Measurements from ENCODE around the gene HSPA6. TPM values are rescaled to one million over a fixed set of nuclear protein-coding genes. Genes with fewer than 3 reads are reported as not detected.
"Not testable (repeated sequence)": the region's sequence is repeated elsewhere in the genome, so short reads cannot be mapped to it uniquely, and the experiment has no call there.

HSPA6 gene
- total RNA-seq, 1 experiment from 2014 or later = 0.44 TPM

- H3K4me3 ChIP-seq (ENCODE audit: low read depth in 2 of 2, low read length in 2 of 2); CTCF ChIA-PET: not testable (repeated sequence)
These were observed 12.8 kb downstream of the HSPA6 start for GRCh38 chr1:161537068-161537669.

GRCh38 chr1:161538925-161539479 is 14.7 kb downstream of the HSPA6 start:
- H3K36me3 ChIP-seq (ENCODE audit: control insufficient read depth, insufficient read depth, low read length); ATAC-seq; BruUV-seq (replicated peaks); DNase-seq (ENCODE audit: low read depth, low spot score); H3K27ac ChIP-seq (ENCODE audit: low read length); H3K4me1 ChIP-seq (ENCODE audit: control insufficient read depth, insufficient read depth, low read length); CTCF ChIA-PET; H3K9me3 ChIP-seq (ENCODE audit: control insufficient read depth, insufficient read depth, low read depth, low read length); POLR2A ChIA-PET; H3K27me3 ChIP-seq (ENCODE audit: control insufficient read depth, insufficient read depth, low read length): not testable (repeated sequence)
- in situ Hi-C loops (cut with HindIII; ENCODE audit: low pct_unique_long_range_greater_than_20kb, low sequenced_read_pairs) = loop anchor here (25.0 kb wide), 1 partner anchor 198 kb away; the partner anchor contains the start of gene DUSP12
- intact Hi-C loops (cut with micrococcal nuclease; ENCODE audit: unreplicated experiment) = loop anchor here (10.0 kb wide), 1 partner anchor 206 kb away; the partner anchor contains the start of gene DUSP12
- H3K4me3 ChIP-seq (ENCODE audit: low read depth in 2 of 2, low read length in 2 of 2) = peak overlapping the region; percentile 80 to 86

More at GRCh38 chr1:161537068-161537669, 12.8 kb downstream of the HSPA6 start:
- ATAC-seq; DNase-seq (ENCODE audit: low read depth, low spot score); H3K27me3 ChIP-seq (ENCODE audit: control insufficient read depth, insufficient read depth, low read length); H3K36me3 ChIP-seq (ENCODE audit: control insufficient read depth, insufficient read depth, low read length); H3K4me1 ChIP-seq (ENCODE audit: control insufficient read depth, insufficient read depth, low read length); POLR2A ChIA-PET; H3K27ac ChIP-seq (ENCODE audit: low read length); BruUV-seq (replicated peaks); H3K9me3 ChIP-seq (ENCODE audit: control insufficient read depth, insufficient read depth, low read depth, low read length): not testable (repeated sequence)
- intact Hi-C loops (cut with micrococcal nuclease; ENCODE audit: unreplicated experiment) = loop anchor here (10.0 kb wide), 1 partner anchor 208 kb away; the partner anchor contains the start of gene DUSP12
- in situ Hi-C loops (cut with HindIII; ENCODE audit: low pct_unique_long_range_greater_than_20kb, low sequenced_read_pairs) = loop anchor here (25.0 kb wide), 1 partner anchor 200 kb away; the partner anchor contains the start of gene DUSP12

GRCh38 chr1:161539731-161540569 is 15.6 kb downstream of the HSPA6 start:
- Histone ChIP-seq H3K4me3 (ENCODE audit: low read depth in 2 of 2, low read length in 2 of 2) (peak overlapping the region; percentile 80 to 86), H3K27ac (ENCODE audit: low read length) (peak overlapping the region; percentile 51)
- TF ChIP-seq CTCF (IDR thresholded peaks at IDR 0.05) (peak; percentile 42), POLR2AphosphoS5 (IDR thresholded peaks at IDR 0.05; ENCODE audit: low read depth, low read length) (peak; percentile 54; the same call in 1 of the 2 replicates), TCF7L2 (IDR thresholded peaks at IDR 0.05; ENCODE audit: low read depth, low read length) (peak; percentile 29; the same call in 1 of the 2 replicates)
- H3K4me1 ChIP-seq (ENCODE audit: control insufficient read depth, insufficient read depth, low read length); CTCF ChIA-PET; H3K9me3 ChIP-seq (ENCODE audit: control insufficient read depth, insufficient read depth, low read depth, low read length); POLR2A ChIA-PET; H3K36me3 ChIP-seq (ENCODE audit: control insufficient read depth, insufficient read depth, low read length); BruUV-seq (replicated peaks); H3K27me3 ChIP-seq (ENCODE audit: control insufficient read depth, insufficient read depth, low read length): not testable (repeated sequence)
- ATAC-seq = peak; percentile 98
- intact Hi-C loops (cut with micrococcal nuclease; ENCODE audit: unreplicated experiment) (loop anchor here (10.0 kb wide), 1 partner anchor 205 kb away; the partner anchor contains the start of gene DUSP12), in situ Hi-C loops (cut with HindIII; ENCODE audit: low pct_unique_long_range_greater_than_20kb, low sequenced_read_pairs) (loop anchor here (25.0 kb wide), 1 partner anchor 197 kb away; the partner anchor contains the start of gene DUSP12)
- DNase-seq (ENCODE audit: low read depth, low spot score) = peak; percentile 95

GRCh38 chr1:161540570-161540960 is 16.2 kb downstream of the HSPA6 start:
- TF ChIP-seq CTCF (IDR thresholded peaks at IDR 0.05) = 0 out of 2 replicates have a peak, but pooled peaks have one; percentile 17
- H3K4me3 ChIP-seq (ENCODE audit: low read depth in 2 of 2, low read length in 2 of 2) = peak overlapping the region in 1 of 2 experiments; percentile 86; a peak in 3 of 4 replicates
- H3K27me3 ChIP-seq (ENCODE audit: control insufficient read depth, insufficient read depth, low read length); CTCF ChIA-PET; BruUV-seq (replicated peaks); intact Hi-C loops (cut with micrococcal nuclease; ENCODE audit: unreplicated experiment); H3K36me3 ChIP-seq (ENCODE audit: control insufficient read depth, insufficient read depth, low read length); DNase-seq (ENCODE audit: low read depth, low spot score); POLR2A ChIA-PET; H3K4me1 ChIP-seq (ENCODE audit: control insufficient read depth, insufficient read depth, low read length); H3K9me3 ChIP-seq (ENCODE audit: control insufficient read depth, insufficient read depth, low read depth, low read length); H3K27ac ChIP-seq (ENCODE audit: low read length): not testable (repeated sequence)
- in situ Hi-C loops (cut with HindIII; ENCODE audit: low pct_unique_long_range_greater_than_20kb, low sequenced_read_pairs) = loop anchor here (25.0 kb wide), 1 partner anchor 197 kb away; the partner anchor contains the start of gene DUSP12
- peak; percentile 33 for ATAC-seq

- H3K36me3 ChIP-seq (ENCODE audit: control insufficient read depth, insufficient read depth, low read length); H3K9me3 ChIP-seq (ENCODE audit: control insufficient read depth, insufficient read depth, low read depth, low read length); BruUV-seq (replicated peaks); DNase-seq (ENCODE audit: low read depth, low spot score); ATAC-seq; H3K4me1 ChIP-seq (ENCODE audit: control insufficient read depth, insufficient read depth, low read length); CTCF ChIA-PET; intact Hi-C loops (cut with micrococcal nuclease; ENCODE audit: unreplicated experiment); H3K4me3 ChIP-seq (ENCODE audit: low read depth in 2 of 2, low read length in 2 of 2); H3K27ac ChIP-seq (ENCODE audit: low read length); H3K27me3 ChIP-seq (ENCODE audit: control insufficient read depth, insufficient read depth, low read length); POLR2A ChIA-PET: not testable (repeated sequence)
- in situ Hi-C loops (cut with HindIII; ENCODE audit: low pct_unique_long_range_greater_than_20kb, low sequenced_read_pairs) = loop anchor here (25.0 kb wide), 1 partner anchor 195 kb away; the partner anchor contains the start of gene DUSP12
These were observed 17.8 kb downstream of the HSPA6 start for GRCh38 chr1:161542091-161542559.

Measured in Panc1 (cell line).